ENCODE data around the gene NCKAP1.

Gene NCKAP1

DNA sequence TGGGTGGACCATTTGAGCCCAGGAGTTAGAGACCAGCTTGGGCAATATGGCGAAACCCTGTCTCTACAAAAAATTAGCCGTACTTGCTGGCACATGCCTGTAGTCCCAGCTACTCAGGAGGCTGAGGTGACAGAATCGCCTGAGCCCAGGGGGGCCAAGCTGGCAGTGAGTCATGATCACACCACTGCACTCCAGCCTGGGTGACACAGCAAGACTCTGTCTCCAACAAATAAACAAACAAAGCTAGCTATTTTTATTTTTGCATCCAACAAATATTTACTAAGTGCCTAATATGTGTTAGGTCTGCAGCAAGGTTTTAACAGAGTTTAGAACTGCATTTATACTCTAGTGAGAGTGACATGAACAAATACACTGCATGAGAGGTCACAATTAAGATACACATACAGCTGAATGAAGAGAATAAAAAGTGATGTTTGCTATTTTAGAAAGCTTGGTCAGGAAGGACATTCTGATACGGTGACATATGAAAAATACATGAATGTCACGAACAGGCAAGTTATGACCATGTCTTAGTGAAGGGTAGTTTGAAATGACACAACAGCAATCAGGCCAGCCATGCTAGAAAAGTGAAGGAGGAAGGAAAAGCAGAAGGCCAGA is 88.6 kb downstream of the NCKAP1 start:
- H3K36me3 ChIP-seq (ENCODE audit: control insufficient read depth in 4 of 4, insufficient read depth in 4 of 4, low read length in 3 of 4): no peaks in the 10 kb centered on the region
- H3K27ac ChIP-seq (ENCODE audit: insufficient read depth in 1 of 2, low read depth in 1 of 2, low read length in 2 of 2, poor library complexity in 1 of 2, severe bottlenecking in 2 of 2): no peak overlapping the region
- H3K9me3 ChIP-seq (ENCODE audit: control extremely low read depth in 1 of 5, control insufficient read depth in 4 of 5, insufficient read depth in 2 of 5, low read depth in 1 of 5, low read length in 4 of 5): no peaks in the 10 kb centered on the region
- WGBS (ENCODE audit: insufficient coverage): 94% methylated on average over 5 of the region's 5 CpGs
- no peaks in the 10 kb centered on the region for H3K27me3 ChIP-seq (replicated peaks in 2 of 5; ENCODE audit: control insufficient read depth in 4 of 5, insufficient read depth in 5 of 5, low read length in 4 of 5)
- DNase-seq: peak in 2 of 3 donors; percentile 3 to 30
- peaks cover 0 to 4% (median 0%) of the 10 kb centered on the region in 4 experiments for H3K4me1 ChIP-seq (ENCODE audit: control extremely low read depth in 1 of 4, control insufficient read depth in 4 of 4, insufficient read depth in 4 of 4, low read length in 3 of 4)
- ChIA-PET POLR2A (no interaction called here), CTCF (interaction anchor here (0.9 to 1.4 kb wide), 2 partner anchors 12 to 182 kb away, joined by 3 read pairs; no protein-coding TSS in a partner anchor)
- H3K4me3 ChIP-seq (ENCODE audit: control insufficient read depth in 1 of 7, extremely low read depth in 1 of 7, insufficient read depth in 4 of 7, low read depth in 2 of 7, low read length in 6 of 7): no peak overlapping the region

DNA sequence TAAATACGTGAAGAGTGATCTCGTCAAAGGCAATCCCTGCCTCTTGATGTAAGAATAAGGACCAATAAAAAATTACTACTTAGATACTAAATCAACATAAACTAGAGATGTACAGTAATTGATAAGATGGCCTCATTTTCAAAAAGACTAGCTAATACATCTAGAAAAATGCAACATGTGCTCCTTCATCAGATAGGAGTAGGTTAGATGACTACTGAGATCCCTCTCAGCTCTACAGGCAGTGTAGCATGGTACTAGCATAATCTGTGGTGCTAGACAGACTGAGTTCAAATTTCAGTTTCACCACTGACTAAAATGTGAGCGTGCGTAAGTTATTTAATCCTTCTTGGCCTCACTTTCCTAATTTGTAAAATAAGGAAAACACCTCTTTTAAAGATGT is 89.2 kb downstream of the NCKAP1 start:
- POLR2A ChIA-PET: no interaction called here
- WGBS (ENCODE audit: insufficient coverage): no CpG with 5 or more reads among the region's 4 CpGs
- CTCF ChIA-PET: interaction anchor here (1.0 kb wide), 1 partner anchor 165 kb away, joined by 4 read pairs; no protein-coding TSS in a partner anchor

DNA sequence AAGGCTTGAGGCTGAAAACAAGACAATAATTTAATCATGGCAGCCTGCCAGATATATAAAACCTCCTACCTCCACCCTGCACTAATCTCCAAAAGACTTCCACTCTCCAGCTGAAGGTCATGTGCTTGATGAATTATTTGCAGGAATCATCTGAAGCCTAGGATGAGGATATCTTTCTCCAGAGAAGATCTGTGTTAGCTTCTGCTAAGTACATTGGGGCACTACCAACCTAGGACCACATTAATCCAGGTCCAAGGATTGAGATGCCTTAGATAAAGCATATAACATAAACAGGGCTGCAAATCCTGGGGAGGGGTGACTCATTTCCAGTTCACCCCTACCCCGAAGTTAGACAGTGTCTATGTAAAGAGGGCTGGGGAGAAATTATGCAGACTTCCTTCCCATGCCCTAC is 91.3 kb downstream of the NCKAP1 start:
- POLR2A ChIA-PET: no interaction called here
- H3K27me3 ChIP-seq (replicated peaks in 2 of 5; ENCODE audit: control insufficient read depth in 4 of 5, insufficient read depth in 5 of 5, low read length in 4 of 5): no peaks in the 10 kb centered on the region
- H3K9me3 ChIP-seq (ENCODE audit: control extremely low read depth in 1 of 5, control insufficient read depth in 4 of 5, insufficient read depth in 2 of 5, low read depth in 1 of 5, low read length in 4 of 5): no peaks in the 10 kb centered on the region
- CTCF ChIA-PET: no interaction called here
- peaks cover 0 to 4% (median 0%) of the 10 kb centered on the region in 4 experiments for H3K4me1 ChIP-seq (ENCODE audit: control extremely low read depth in 1 of 4, control insufficient read depth in 4 of 4, insufficient read depth in 4 of 4, low read length in 3 of 4)
- no peak overlapping the region for H3K4me3 ChIP-seq (ENCODE audit: control insufficient read depth in 1 of 7, extremely low read depth in 1 of 7, insufficient read depth in 4 of 7, low read depth in 2 of 7, low read length in 6 of 7)
- no peak overlapping the region for H3K27ac ChIP-seq (ENCODE audit: insufficient read depth in 1 of 2, low read depth in 1 of 2, low read length in 2 of 2, poor library complexity in 1 of 2, severe bottlenecking in 2 of 2)
- H3K36me3 ChIP-seq (ENCODE audit: control insufficient read depth in 4 of 4, insufficient read depth in 4 of 4, low read length in 3 of 4): no peaks in the 10 kb centered on the region
- WGBS (ENCODE audit: insufficient coverage): 100% methylated on average over 1 of the region's 1 CpG
- DNase-seq: no peak

More for the DNA sequence above, 89.2 kb downstream of the NCKAP1 start:
- no peaks in the 10 kb centered on the region for H3K27me3 ChIP-seq (replicated peaks in 2 of 5; ENCODE audit: control insufficient read depth in 4 of 5, insufficient read depth in 5 of 5, low read length in 4 of 5)
- H3K4me3 ChIP-seq (ENCODE audit: control insufficient read depth in 1 of 7, extremely low read depth in 1 of 7, insufficient read depth in 4 of 7, low read depth in 2 of 7, low read length in 6 of 7): no peak overlapping the region
- H3K36me3 ChIP-seq (ENCODE audit: control insufficient read depth in 4 of 4, insufficient read depth in 4 of 4, low read length in 3 of 4): no peaks in the 10 kb centered on the region
- no peak overlapping the region for H3K27ac ChIP-seq (ENCODE audit: insufficient read depth in 1 of 2, low read depth in 1 of 2, low read length in 2 of 2, poor library complexity in 1 of 2, severe bottlenecking in 2 of 2)
- no peak for DNase-seq
- peaks cover 0 to 4% (median 0%) of the 10 kb centered on the region in 4 experiments for H3K4me1 ChIP-seq (ENCODE audit: control extremely low read depth in 1 of 4, control insufficient read depth in 4 of 4, insufficient read depth in 4 of 4, low read length in 3 of 4)
- H3K9me3 ChIP-seq (ENCODE audit: control extremely low read depth in 1 of 5, control insufficient read depth in 4 of 5, insufficient read depth in 2 of 5, low read depth in 1 of 5, low read length in 4 of 5): no peaks in the 10 kb centered on the region

DNA sequence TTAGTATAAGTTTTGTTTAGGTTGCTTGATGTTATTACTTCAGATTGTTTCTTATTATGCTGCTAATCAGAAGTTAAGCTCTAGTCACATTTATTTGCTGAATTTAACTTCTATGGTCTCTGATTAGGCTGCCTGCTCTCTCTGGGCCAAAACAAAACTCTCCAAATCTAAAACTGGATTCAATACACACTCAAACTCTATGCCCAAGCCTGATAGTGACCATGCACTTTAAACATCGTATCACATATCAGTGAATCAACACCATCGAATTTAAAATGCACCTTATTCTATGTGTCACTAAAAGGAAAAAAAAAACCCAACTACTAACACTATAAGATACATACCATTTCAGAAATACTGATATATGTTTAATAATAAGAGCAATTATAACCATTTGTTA is 94.9 kb downstream of the NCKAP1 start:
- Histone ChIP-seq H3K36me3 (ENCODE audit: control insufficient read depth in 4 of 4, insufficient read depth in 4 of 4, low read length in 3 of 4) (no peaks in the 10 kb centered on the region), H3K27me3 (replicated peaks in 2 of 5; ENCODE audit: control insufficient read depth in 4 of 5, insufficient read depth in 5 of 5, low read length in 4 of 5) (no peaks in the 10 kb centered on the region), H3K4me3 (ENCODE audit: control insufficient read depth in 1 of 7, extremely low read depth in 1 of 7, insufficient read depth in 4 of 7, low read depth in 2 of 7, low read length in 6 of 7) (no peak overlapping the region), H3K27ac (ENCODE audit: insufficient read depth in 1 of 2, low read depth in 1 of 2, low read length in 2 of 2, poor library complexity in 1 of 2, severe bottlenecking in 2 of 2) (no peak overlapping the region), H3K9me3 (ENCODE audit: control extremely low read depth in 1 of 5, control insufficient read depth in 4 of 5, insufficient read depth in 2 of 5, low read depth in 1 of 5, low read length in 4 of 5) (no peaks in the 10 kb centered on the region), H3K4me1 (ENCODE audit: control extremely low read depth in 1 of 4, control insufficient read depth in 4 of 4, insufficient read depth in 4 of 4, low read length in 3 of 4) (peaks cover 0 to 2% (median 0%) of the 10 kb centered on the region in 4 experiments)
- POLR2A ChIA-PET: no interaction called here
- no peak for DNase-seq
- CTCF ChIA-PET: interaction anchor here (0.6 kb wide), 1 partner anchor 10 kb away, joined by 3 read pairs; no protein-coding TSS in a partner anchor
- WGBS (ENCODE audit: insufficient coverage): no CpG with 5 or more reads among the region's 2 CpGs

DNA sequence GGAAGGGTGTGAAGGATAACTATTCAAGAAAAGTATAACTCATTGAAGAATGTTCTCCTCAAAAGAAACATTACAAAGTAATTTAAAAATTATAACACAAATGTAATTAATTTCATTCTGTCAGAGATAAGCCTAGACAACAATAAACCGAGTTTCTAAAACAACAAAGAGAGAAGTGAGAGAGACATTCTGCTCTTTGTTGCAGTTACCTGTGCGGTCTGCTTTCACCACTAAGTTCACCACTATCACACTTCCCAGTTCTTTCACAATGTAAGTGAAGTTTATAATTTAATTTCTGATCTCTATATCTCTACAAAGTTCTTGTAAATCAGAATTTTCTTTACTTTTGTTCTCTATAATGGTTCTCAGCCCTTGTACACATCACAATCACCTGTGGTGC is 95.5 kb downstream of the NCKAP1 start:
- Histone ChIP-seq H3K4me3 (ENCODE audit: control insufficient read depth in 1 of 7, extremely low read depth in 1 of 7, insufficient read depth in 4 of 7, low read depth in 2 of 7, low read length in 6 of 7) (no peak overlapping the region), H3K36me3 (ENCODE audit: control insufficient read depth in 4 of 4, insufficient read depth in 4 of 4, low read length in 3 of 4) (no peaks in the 10 kb centered on the region), H3K9me3 (ENCODE audit: control extremely low read depth in 1 of 5, control insufficient read depth in 4 of 5, insufficient read depth in 2 of 5, low read depth in 1 of 5, low read length in 4 of 5) (no peaks in the 10 kb centered on the region), H3K27ac (ENCODE audit: insufficient read depth in 1 of 2, low read depth in 1 of 2, low read length in 2 of 2, poor library complexity in 1 of 2, severe bottlenecking in 2 of 2) (no peak overlapping the region), H3K4me1 (ENCODE audit: control extremely low read depth in 1 of 4, control insufficient read depth in 4 of 4, insufficient read depth in 4 of 4, low read length in 3 of 4) (peaks cover 0 to 2% (median 0%) of the 10 kb centered on the region in 4 experiments), H3K27me3 (replicated peaks in 2 of 5; ENCODE audit: control insufficient read depth in 4 of 5, insufficient read depth in 5 of 5, low read length in 4 of 5) (no peaks in the 10 kb centered on the region)
- no peak for DNase-seq
- POLR2A ChIA-PET: no interaction called here
- WGBS (ENCODE audit: insufficient coverage): no CpG with 5 or more reads among the region's 2 CpGs
- CTCF ChIA-PET: no interaction called here

DNA sequence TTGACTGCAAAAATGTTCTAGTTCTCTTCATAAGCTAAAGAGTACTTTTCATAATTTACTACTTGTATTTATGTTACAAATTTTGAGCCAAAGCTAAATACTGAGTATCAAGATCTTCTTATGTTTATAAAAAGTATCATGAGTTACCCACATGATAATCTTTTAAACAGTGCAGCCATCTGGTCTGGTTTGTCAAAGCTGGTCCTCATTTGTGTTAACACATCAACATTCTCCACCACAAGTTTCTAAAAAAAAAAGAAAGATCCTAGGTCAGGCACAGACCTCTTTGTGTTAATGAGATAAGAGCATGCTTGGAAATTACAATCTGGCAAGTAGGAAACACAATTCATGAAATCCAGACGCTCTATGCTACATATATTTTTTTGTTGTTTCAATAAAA is 96.3 kb downstream of the NCKAP1 start:
- no peaks in the 10 kb centered on the region for H3K36me3 ChIP-seq (ENCODE audit: control insufficient read depth in 4 of 4, insufficient read depth in 4 of 4, low read length in 3 of 4)

DNA sequence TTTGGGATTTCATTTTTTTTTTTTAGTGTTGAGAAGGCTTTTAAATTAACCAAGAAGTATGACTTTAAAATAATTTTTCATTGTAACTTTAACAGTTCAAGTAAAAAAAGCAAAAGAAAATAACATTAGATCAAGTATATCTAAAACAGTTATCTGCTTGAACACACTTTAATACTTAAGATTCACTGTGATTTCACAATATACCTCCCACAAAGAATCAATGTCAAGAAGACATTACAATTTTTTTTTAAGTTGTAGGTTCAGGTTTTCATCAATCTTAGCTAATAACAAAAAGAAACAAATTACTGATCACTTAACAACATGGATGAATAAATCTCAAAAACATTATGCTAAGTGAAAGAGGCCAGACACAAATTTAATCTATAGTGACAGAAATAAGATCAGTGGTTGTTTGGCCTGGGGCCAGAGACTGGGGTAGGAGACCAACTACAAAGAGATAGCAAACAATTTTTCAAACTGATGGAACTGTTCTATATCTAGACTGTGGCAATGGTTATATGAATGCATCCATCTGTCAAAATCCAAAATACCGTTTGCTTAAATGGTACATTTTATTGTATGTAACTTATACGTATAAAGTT is 97.0 kb downstream of the NCKAP1 start:
- CTCF ChIA-PET: no interaction called here
- peaks cover 0 to 2% (median 0%) of the 10 kb centered on the region in 4 experiments for H3K4me1 ChIP-seq (ENCODE audit: control extremely low read depth in 1 of 4, control insufficient read depth in 4 of 4, insufficient read depth in 4 of 4, low read length in 3 of 4)
- no peak for DNase-seq
- no peak overlapping the region for H3K27ac ChIP-seq (ENCODE audit: insufficient read depth in 1 of 2, low read depth in 1 of 2, low read length in 2 of 2, poor library complexity in 1 of 2, severe bottlenecking in 2 of 2)
- POLR2A ChIA-PET: no interaction called here
- H3K4me3 ChIP-seq (ENCODE audit: control insufficient read depth in 1 of 7, extremely low read depth in 1 of 7, insufficient read depth in 4 of 7, low read depth in 2 of 7, low read length in 6 of 7): no peak overlapping the region
- no peaks in the 10 kb centered on the region for H3K9me3 ChIP-seq (ENCODE audit: control extremely low read depth in 1 of 5, control insufficient read depth in 4 of 5, insufficient read depth in 2 of 5, low read depth in 1 of 5, low read length in 4 of 5)
- no peaks in the 10 kb centered on the region for H3K36me3 ChIP-seq (ENCODE audit: control insufficient read depth in 4 of 4, insufficient read depth in 4 of 4, low read length in 3 of 4)
- no CpG with 5 or more reads among the region's 2 CpGs for WGBS (ENCODE audit: insufficient coverage)
- H3K27me3 ChIP-seq (replicated peaks in 2 of 5; ENCODE audit: control insufficient read depth in 4 of 5, insufficient read depth in 5 of 5, low read length in 4 of 5): no peaks in the 10 kb centered on the region

More for the DNA sequence above, 96.3 kb downstream of the NCKAP1 start:
- ChIA-PET POLR2A (no interaction called here), CTCF (no interaction called here)
- WGBS (ENCODE audit: insufficient coverage): no CpG with 5 or more reads among the region's 1 CpG
- Histone ChIP-seq H3K9me3 (ENCODE audit: control extremely low read depth in 1 of 5, control insufficient read depth in 4 of 5, insufficient read depth in 2 of 5, low read depth in 1 of 5, low read length in 4 of 5) (no peaks in the 10 kb centered on the region), H3K4me1 (ENCODE audit: control extremely low read depth in 1 of 4, control insufficient read depth in 4 of 4, insufficient read depth in 4 of 4, low read length in 3 of 4) (peaks cover 0 to 2% (median 0%) of the 10 kb centered on the region in 4 experiments), H3K4me3 (ENCODE audit: control insufficient read depth in 1 of 7, extremely low read depth in 1 of 7, insufficient read depth in 4 of 7, low read depth in 2 of 7, low read length in 6 of 7) (no peak overlapping the region), H3K27me3 (replicated peaks in 2 of 5; ENCODE audit: control insufficient read depth in 4 of 5, insufficient read depth in 5 of 5, low read length in 4 of 5) (no peaks in the 10 kb centered on the region), H3K27ac (ENCODE audit: insufficient read depth in 1 of 2, low read depth in 1 of 2, low read length in 2 of 2, poor library complexity in 1 of 2, severe bottlenecking in 2 of 2) (no peak overlapping the region)
- peak; percentile 2 to 64 (median 33) for DNase-seq
